Measurements from ENCODE around the gene LUZP4.

DNA sequence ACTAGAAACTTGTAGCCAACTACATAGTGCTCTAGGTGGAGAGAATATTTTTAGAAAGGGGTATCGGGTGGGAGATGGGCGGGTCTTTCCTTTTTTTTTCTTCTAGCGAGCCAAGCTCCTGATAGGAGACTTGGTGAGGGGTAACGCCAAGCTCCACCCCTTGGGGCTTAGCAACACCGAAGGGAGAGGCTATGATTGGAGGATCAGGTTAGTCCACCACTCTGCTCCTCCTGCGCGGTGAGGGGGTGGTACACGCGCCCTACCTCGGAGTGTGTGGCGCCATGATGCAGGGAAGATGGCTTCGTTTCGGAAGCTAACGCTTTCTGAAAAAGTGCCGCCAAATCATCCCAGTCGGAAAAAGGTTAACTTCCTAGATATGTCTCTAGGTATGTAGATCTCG, at the start of gene LUZP4:
- TF ChIP-seq, protein P1, sequence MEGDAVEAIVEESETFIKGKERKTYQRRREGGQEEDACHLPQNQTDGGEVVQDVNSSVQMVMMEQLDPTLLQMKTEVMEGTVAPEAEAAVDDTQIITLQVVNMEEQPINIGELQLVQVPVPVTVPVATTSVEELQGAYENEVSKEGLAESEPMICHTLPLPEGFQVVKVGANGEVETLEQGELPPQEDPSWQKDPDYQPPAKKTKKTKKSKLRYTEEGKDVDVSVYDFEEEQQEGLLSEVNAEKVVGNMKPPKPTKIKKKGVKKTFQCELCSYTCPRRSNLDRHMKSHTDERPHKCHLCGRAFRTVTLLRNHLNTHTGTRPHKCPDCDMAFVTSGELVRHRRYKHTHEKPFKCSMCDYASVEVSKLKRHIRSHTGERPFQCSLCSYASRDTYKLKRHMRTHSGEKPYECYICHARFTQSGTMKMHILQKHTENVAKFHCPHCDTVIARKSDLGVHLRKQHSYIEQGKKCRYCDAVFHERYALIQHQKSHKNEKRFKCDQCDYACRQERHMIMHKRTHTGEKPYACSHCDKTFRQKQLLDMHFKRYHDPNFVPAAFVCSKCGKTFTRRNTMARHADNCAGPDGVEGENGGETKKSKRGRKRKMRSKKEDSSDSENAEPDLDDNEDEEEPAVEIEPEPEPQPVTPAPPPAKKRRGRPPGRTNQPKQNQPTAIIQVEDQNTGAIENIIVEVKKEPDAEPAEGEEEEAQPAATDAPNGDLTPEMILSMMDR (IDR thresholded peaks at IDR 0.05; ENCODE audit: low read depth, low read length): no peak
- no peak for TF ChIP-seq POLR2A (IDR thresholded peaks at IDR 0.05; ENCODE audit: extremely low read depth, insufficient read length)

All from NB4 (cell line).